ENCODE results near the gene MEI1. TPM values are rescaled to one million over a fixed set of nuclear protein-coding genes. Genes with fewer than 3 reads are reported as not detected.
"Not testable (repeated sequence)": the region's sequence is repeated elsewhere in the genome, so short reads cannot be mapped to it uniquely, and the experiment has no call there.

Gene MEI1
- total RNA-seq, 1 experiment from 2014 or later = 0.24 TPM

- DNase-seq (ENCODE audit: low spot score) = no peak
- intact Hi-C loops (cut with micrococcal nuclease; ENCODE audit: unreplicated experiment) = no loop called here
- TF ChIP-seq CTCF (conservative IDR thresholded peaks at IDR 0.05; ENCODE audit: low read depth, low read length) (no peak), EZH2 (IDR thresholded peaks at IDR 0.05; ENCODE audit: borderline replicate concordance, low read depth, low read length, poor library complexity, severe bottlenecking) (no peak)
- BruUV-seq (replicated peaks) = no TSS peak
- no peaks in the 10 kb centered on the region for H3K9me3 ChIP-seq (ENCODE audit: low read depth, low read length, poor library complexity, severe bottlenecking)
- H3K27me3 ChIP-seq (replicated peaks; ENCODE audit: insufficient read depth, low read depth, low read length, poor library complexity) = no peaks in the 10 kb centered on the region
- no peak overlapping the region for H3K4me3 ChIP-seq (ENCODE audit: low read depth, low read length, poor library complexity, severe bottlenecking)
- ChIA-PET CTCF (interaction anchor here (1.2 kb wide), 1 partner anchor 15 kb away, joined by 3 read pairs; no protein-coding TSS in a partner anchor), POLR2A (ENCODE audit: low non-redundant PET) (no interaction called here)
- H3K4me1 ChIP-seq (ENCODE audit: insufficient read depth, low read length, poor library complexity, severe bottlenecking) = no peaks in the 10 kb centered on the region
- no peaks in the 10 kb centered on the region for H3K36me3 ChIP-seq (ENCODE audit: insufficient read depth, low read length, poor library complexity, severe bottlenecking)
- H3K27ac ChIP-seq (ENCODE audit: low read depth, low read length, poor library complexity, severe bottlenecking) = no peak overlapping the region
These were observed 32.9 kb downstream of the MEI1 start for GRCh38 chr22:41732096-41732772.

- H3K9me3 ChIP-seq (ENCODE audit: low read depth, low read length, poor library complexity, severe bottlenecking); H3K27me3 ChIP-seq (replicated peaks; ENCODE audit: insufficient read depth, low read depth, low read length, poor library complexity); CTCF ChIA-PET; BruUV-seq (replicated peaks); H3K36me3 ChIP-seq (ENCODE audit: insufficient read depth, low read length, poor library complexity, severe bottlenecking); H3K4me1 ChIP-seq (ENCODE audit: insufficient read depth, low read length, poor library complexity, severe bottlenecking); POLR2A ChIA-PET (ENCODE audit: low non-redundant PET); intact Hi-C loops (cut with micrococcal nuclease; ENCODE audit: unreplicated experiment); H3K27ac ChIP-seq (ENCODE audit: low read depth, low read length, poor library complexity, severe bottlenecking); DNase-seq (ENCODE audit: low spot score); H3K4me3 ChIP-seq (ENCODE audit: low read depth, low read length, poor library complexity, severe bottlenecking): not testable (repeated sequence)
These were observed 33.9 kb downstream of the MEI1 start for GRCh38 chr22:41733241-41733640.

DNA sequence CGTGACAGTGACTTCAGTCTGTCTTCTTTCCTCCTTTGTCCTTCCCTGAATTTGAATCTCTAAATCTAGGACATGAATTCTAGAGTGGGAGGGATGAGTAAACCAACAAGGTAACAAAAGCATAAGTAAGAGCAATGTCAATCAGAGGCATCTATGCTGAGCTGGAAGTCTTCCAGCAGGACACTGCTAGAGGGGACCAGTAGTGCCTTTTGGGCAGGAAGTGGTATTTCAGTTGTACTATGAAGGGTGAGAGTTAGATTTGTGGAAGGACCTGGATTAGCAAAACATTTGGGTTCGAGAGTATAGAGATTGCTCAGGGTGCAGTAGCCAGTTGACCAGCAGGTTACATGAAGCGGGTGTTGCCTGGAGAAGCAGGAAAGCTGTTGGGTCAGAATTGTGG lies 40.3 kb downstream of the MEI1 start:
- no peaks in the 10 kb centered on the region for H3K36me3 ChIP-seq (ENCODE audit: insufficient read depth, low read length, poor library complexity, severe bottlenecking)
- H3K4me3 ChIP-seq (ENCODE audit: low read depth, low read length, poor library complexity, severe bottlenecking) = no peak overlapping the region
- no peaks in the 10 kb centered on the region for H3K9me3 ChIP-seq (ENCODE audit: low read depth, low read length, poor library complexity, severe bottlenecking)
- no TSS peak for BruUV-seq (replicated peaks)
- POLR2A ChIA-PET (ENCODE audit: low non-redundant PET) = interaction anchor here (0.6 kb wide), 1 partner anchor 43 kb away, joined by 3 read pairs; no protein-coding TSS in a partner anchor
- intact Hi-C loops (cut with micrococcal nuclease; ENCODE audit: unreplicated experiment) = no loop called here
- H3K4me1 ChIP-seq (ENCODE audit: insufficient read depth, low read length, poor library complexity, severe bottlenecking) = no peaks in the 10 kb centered on the region
- CTCF ChIA-PET = no interaction called here
- H3K27me3 ChIP-seq (replicated peaks; ENCODE audit: insufficient read depth, low read depth, low read length, poor library complexity) = no peaks in the 10 kb centered on the region
- no peak for DNase-seq (ENCODE audit: low spot score)
- no peak for TF ChIP-seq CTCF (conservative IDR thresholded peaks at IDR 0.05; ENCODE audit: low read depth, low read length)
- TF ChIP-seq EZH2 (IDR thresholded peaks at IDR 0.05; ENCODE audit: borderline replicate concordance, low read depth, low read length, poor library complexity, severe bottlenecking) = no peak
- H3K27ac ChIP-seq (ENCODE audit: low read depth, low read length, poor library complexity, severe bottlenecking) = no peak overlapping the region

- BruUV-seq (replicated peaks) = no TSS peak
- H3K4me1 ChIP-seq (ENCODE audit: insufficient read depth, low read length, poor library complexity, severe bottlenecking) = no peaks in the 10 kb centered on the region
- POLR2A ChIA-PET (ENCODE audit: low non-redundant PET) = no interaction called here
- DNase-seq (ENCODE audit: low spot score) = no peak
- no peaks in the 10 kb centered on the region for H3K27me3 ChIP-seq (replicated peaks; ENCODE audit: insufficient read depth, low read depth, low read length, poor library complexity)
- CTCF ChIA-PET = interaction anchor here (0.6 kb wide), 1 partner anchor 1107 kb away, joined by 10 read pairs; no protein-coding TSS in a partner anchor
- H3K4me3 ChIP-seq (ENCODE audit: low read depth, low read length, poor library complexity, severe bottlenecking) = no peak overlapping the region
- intact Hi-C loops (cut with micrococcal nuclease; ENCODE audit: unreplicated experiment) = loop anchor here (10.0 kb wide), 1 partner anchor 112 kb away; no protein-coding TSS in a partner anchor
- no peak for TF ChIP-seq CTCF (conservative IDR thresholded peaks at IDR 0.05; ENCODE audit: low read depth, low read length)
- no peak for TF ChIP-seq EZH2 (IDR thresholded peaks at IDR 0.05; ENCODE audit: borderline replicate concordance, low read depth, low read length, poor library complexity, severe bottlenecking)
- H3K27ac ChIP-seq (ENCODE audit: low read depth, low read length, poor library complexity, severe bottlenecking) = no peak overlapping the region
- H3K36me3 ChIP-seq (ENCODE audit: insufficient read depth, low read length, poor library complexity, severe bottlenecking) = no peaks in the 10 kb centered on the region
- H3K9me3 ChIP-seq (ENCODE audit: low read depth, low read length, poor library complexity, severe bottlenecking) = no peaks in the 10 kb centered on the region
These were observed 43.6 kb downstream of the MEI1 start for GRCh38 chr22:41742918-41743317.

Data from A673 (cell line).